DMS153 (cell line): Measurements from ENCODE around the gene NF2.

Experiments
- DNase-seq: peaks from one replicate; lab custom pipeline; 2025; lab: John Stamatoyannopoulos, UW

Gene NF2

DNA sequence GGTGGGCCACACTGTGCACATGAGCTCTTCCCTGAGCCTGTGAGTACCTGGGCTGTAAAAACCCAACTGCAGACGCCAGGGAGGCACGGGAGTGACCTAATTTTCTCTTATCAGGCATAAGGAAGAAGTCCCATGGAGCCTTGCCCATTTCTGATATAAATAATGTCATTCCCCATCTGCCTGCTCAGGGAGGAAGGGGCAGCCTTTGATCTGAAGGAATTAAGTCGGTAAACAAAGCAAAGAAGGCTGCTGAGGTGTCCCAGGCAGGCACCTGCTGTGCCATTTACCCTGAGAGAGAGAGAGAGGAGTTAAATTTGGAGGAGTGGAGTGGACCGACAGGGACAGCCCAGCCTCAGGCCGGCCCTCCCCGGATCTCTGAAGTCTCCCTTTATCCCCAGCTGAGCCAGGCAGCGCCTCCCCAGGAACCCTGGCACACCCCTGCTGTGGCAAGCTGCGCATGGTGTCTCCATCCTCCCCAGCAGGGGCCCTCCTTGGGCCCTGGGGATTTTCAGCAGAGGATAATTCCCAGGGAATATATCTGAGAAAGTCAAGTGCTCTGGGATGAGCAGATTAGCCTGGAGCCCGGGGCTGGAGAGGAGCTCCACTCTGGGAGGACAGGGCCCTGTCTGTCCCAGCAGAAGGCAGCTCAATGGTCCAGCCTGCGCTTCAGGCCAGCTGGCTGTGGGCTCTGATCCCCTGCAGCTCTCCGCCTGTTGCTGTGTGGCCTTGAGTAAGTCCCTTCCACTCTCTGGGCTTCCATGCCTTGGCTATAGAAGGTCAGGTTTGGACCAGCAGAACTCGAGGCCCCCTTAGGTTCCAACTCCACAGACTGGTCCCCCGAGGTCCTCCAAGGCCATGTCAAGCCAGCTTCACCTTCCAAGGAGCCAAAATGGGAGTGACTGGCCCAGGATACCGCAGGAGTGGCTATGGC is 98.8 kb downstream of the NF2 start:
- no peak for DNase-seq

DNA sequence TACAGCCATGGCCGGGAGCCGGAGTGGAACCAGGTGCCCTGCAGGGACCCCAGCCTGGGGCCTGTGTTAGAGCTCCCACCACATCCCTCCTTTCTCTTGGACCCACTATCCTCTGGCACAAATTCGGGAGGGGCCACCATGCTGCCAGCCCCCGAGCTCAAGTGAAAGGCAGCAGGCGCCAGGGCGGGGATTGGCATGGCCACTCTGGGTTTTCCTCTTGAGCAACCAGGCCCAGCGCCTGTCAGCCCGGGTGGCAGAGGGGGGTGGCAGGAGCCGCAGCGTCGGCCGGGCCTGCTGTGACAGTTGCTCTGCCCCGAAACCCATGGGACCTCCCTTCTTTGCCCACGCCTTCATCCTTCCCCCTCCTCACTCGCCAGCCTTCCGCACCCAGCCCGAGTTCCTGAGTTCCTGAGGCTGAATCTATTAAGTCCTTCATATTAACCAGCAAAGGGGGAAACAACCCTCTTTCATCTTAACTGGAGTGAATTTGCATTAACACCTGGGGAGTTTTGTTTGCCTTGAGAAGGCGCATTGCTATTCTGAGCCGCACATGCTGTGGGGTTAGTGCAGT is 99.6 kb downstream of the NF2 start:
- DNase-seq: no peak

- no peak for DNase-seq
These were observed 100.2 kb downstream of the NF2 start for GRCh38 chr22:29703569-29704195.

GRCh38 chr22:29704528-29705285 is 101.3 kb downstream of the NF2 start:
- peak; percentile 47 for DNase-seq

DNA sequence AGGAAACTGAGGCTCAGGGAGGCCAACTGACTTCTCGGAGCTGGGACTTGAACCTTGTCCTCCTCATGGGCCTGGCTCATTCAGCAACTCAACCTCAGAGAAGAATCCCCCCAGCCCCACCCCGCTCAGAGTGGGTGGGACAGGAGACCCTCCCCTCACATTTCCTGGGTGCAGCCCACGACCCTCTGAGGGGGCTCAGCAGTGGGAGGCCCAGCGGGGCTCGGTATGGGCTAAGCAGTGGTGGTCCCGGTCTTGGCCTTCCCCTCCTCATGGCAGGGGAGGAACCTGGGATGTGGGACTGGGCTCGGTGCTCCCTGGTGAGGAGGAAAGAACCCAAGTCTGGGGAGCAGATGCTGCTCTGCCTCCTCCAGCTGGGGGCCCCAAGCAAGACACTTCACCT is 102.2 kb downstream of the NF2 start:
- no peak for DNase-seq

GRCh38 chr22:29706486-29706885 is 103.1 kb downstream of the NF2 start:
- no peak for DNase-seq

DNA sequence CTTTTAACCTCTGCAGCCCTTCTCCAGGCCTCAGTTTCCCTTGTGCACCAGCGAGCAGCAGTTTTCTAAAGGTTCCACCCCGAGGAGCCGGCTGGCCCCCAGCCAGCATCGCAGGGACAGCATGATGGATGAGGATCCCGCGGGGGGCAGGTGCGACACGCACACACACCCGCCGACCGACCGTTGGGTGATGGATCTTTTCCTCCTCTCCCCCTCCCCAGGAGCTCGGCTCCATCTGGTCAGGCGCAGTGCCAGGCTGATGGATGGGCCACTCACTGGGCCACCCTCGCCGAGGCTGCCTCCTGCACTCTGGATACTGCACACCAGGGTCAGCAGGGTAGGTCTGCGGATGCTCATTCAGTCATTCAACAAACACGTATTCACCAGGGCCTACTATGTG is 103.6 kb downstream of the NF2 start:
- no peak for DNase-seq

- DNase-seq: no peak
These were observed 104.0 kb downstream of the NF2 start for GRCh38 chr22:29707471-29707870.

GRCh38 chr22:29710193-29710592 is 106.8 kb downstream of the NF2 start:
- DNase-seq: no peak

GRCh38 chr22:29710922-29711593 is 107.6 kb downstream of the NF2 start:
- DNase-seq: peak; percentile 46

- no peak for DNase-seq
These were observed 108.7 kb downstream of the NF2 start for GRCh38 chr22:29712119-29712518.

DNA sequence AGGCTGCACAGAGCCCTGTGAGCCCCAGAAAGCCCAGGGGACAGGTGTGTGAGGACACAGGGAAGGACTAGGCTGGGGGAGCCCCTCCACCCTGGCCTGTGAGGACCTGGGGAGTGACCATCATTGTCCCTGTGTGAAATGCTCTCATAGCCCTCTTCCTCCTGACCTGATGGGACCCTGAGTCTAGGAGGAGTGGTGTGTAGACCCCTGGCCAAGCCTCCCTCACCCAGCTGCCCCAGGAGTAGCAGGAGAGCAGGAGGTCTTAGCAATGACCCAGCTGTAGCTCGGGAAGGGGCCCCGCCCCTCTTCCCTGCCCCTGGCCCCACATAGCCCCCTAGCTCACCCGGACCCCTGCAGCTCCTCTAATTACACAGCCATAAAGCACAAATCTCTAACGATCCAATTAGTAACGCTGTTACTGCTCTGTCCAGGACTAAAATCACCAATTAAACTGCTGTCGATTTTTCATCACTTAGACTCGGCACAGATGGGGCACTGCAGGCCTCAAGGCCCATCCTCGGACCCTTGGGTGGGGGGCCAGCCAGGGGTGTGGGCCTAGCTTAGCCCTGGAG is 109.8 kb downstream of the NF2 start:
- no peak for DNase-seq

DNA sequence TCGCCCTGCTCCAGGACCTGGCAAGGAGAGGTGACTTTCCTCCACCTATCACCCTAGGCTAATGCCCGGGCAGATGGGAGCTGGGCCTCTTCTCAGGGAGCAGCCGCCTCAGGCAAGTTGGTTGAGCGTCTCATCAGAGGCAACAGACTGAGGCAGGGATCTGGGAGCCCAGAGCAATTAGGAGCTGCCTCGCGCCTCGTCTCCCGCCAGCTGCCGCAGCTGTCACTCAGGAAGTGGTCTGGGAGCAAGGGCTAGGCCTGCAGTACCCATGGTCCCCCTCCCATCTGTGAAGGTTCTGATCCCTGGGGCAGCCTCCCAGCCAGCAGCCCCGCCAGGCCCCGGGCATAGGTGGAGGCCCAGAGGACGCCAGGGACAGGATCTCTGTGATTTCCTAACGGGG is 111.8 kb downstream of the NF2 start:
- DNase-seq: peak; percentile 71

GRCh38 chr22:29715705-29716104 is 112.3 kb downstream of the NF2 start:
- DNase-seq: no peak

- no peak for DNase-seq
These were observed 113.5 kb downstream of the NF2 start for GRCh38 chr22:29716814-29717545.

- DNase-seq: peak; percentile 57
These were observed 114.4 kb downstream of the NF2 start for GRCh38 chr22:29717789-29718188.

DNA sequence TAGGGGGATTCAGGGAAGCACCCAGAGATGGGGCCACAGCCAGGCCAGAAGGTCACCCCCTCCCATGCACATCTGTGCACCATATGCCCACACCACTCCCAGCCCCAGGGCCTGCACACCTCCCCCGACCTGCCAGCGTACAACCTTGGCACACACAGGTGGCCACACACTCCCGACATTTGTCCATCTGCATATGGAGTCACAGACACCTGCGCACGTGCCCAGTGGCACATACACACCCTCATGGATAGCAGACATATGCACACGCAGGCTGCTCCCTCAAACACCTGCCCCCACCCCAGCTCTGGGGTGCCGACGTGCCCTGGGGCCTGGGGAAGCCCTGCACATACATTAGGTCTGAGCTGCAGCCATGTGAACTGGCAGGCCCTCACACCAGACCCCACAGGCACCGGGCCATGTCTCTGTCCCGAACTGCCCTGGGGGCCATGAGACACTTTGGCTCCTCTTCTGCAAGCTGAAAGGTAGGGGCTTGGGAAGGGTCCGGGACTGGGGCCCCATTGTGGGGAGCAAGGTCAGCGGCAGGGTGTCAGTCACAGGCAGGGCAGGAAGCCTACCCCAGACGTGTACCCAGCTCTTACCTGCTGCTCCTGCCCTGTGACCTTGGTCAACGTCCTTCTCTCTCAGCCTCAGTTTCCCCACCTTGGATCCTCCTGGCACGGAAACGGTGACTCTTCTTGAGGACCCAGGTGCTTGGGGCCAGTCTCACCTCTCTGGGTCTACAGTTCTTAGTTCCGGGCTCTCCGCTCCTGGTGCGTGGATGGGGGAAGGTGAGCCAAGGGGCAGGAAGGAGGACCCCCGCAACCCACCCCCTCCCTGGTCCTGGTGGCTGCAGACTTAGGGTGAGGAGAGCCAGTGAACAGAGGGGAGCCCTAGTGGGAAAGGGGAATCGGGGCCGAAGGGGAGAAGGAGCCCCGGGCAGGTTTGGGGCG is 115.8 kb downstream of the NF2 start:
- DNase-seq: no peak

GRCh38 chr22:29719899-29720645 is 116.6 kb downstream of the NF2 start, which contains the start of gene CABP7:
CABP7 (plus strand) TSS chr22:29720003; CDS start chr22:29720425, 422 bp downstream.
- DNase-seq: no peak
